ENCODE data around the gene GJD4.

DNA sequence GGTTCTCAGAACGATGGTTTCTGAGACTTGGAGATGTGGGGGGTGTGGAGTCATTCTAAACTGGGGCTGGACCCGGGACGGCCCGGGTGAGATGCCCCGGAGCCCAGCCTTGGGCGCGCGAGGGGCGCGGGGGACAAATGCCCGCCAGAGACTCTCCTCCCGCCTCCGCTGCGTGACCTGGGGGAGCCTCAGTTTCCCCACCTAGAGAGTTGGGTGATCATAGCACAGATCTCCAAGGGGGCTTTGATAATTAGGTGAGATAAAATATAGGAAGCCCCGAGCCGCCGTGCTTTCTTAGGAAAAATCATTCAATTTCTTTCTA, 37.6 kb downstream of the GJD4 start:
- no peak for TF ChIP-seq POLR2A (IDR thresholded peaks at IDR 0.05; ENCODE audit: low read depth)
- TF ChIP-seq, protein P1, sequence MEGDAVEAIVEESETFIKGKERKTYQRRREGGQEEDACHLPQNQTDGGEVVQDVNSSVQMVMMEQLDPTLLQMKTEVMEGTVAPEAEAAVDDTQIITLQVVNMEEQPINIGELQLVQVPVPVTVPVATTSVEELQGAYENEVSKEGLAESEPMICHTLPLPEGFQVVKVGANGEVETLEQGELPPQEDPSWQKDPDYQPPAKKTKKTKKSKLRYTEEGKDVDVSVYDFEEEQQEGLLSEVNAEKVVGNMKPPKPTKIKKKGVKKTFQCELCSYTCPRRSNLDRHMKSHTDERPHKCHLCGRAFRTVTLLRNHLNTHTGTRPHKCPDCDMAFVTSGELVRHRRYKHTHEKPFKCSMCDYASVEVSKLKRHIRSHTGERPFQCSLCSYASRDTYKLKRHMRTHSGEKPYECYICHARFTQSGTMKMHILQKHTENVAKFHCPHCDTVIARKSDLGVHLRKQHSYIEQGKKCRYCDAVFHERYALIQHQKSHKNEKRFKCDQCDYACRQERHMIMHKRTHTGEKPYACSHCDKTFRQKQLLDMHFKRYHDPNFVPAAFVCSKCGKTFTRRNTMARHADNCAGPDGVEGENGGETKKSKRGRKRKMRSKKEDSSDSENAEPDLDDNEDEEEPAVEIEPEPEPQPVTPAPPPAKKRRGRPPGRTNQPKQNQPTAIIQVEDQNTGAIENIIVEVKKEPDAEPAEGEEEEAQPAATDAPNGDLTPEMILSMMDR (IDR thresholded peaks at IDR 0.05): no peak
